HCEC 1CT (cell line): ENCODE data around the gene IGFBP7.

Source experiments
- DNase-seq: peaks from one replicate; pipeline ENCODE4 v3.0.0-alpha.2; 2017

Gene IGFBP7

GRCh38 chr4:57127361-57127760, 17.2 kb upstream of the IGFBP7 start:
- no peak for DNase-seq

DNA sequence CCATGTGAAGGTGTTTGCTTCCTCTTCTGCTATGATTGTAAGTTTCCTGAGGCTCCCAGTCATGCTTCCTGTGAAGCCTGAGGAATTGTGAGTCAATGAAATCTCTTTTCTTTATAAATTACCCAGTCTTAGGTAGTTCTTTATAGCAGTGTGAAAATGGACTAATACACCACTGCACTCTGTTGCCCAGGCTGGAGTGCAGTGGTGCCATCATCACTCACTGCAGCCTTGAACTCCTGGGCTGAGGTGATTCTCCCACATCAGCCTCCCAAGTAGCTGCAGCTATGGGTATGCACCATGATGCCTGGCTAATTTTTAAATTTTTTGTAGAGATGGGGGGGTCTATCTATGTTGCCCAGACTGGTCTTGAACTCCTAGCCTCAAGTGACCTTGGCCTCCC, 15.8 kb upstream of the IGFBP7 start:
- no peak for DNase-seq

DNA sequence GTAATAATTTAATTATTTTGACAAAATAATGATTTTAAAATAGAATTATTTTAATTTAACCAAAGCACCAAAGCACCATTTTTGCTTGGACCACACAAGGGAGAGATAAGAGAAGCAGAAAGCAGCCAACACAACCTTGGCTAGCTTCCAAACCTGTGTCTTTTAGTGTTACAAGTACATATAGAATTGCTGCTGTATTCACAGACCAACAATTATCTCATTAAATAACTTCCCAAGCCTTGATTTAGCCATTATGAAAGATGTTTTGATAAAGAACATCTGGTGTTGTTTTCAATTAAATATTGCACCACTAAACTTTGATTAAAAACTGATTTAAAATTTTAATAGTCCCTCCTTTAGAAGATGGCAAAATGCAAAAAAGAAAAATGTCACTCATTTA, 14.0 kb upstream of the IGFBP7 start:
- DNase-seq = no peak

DNA sequence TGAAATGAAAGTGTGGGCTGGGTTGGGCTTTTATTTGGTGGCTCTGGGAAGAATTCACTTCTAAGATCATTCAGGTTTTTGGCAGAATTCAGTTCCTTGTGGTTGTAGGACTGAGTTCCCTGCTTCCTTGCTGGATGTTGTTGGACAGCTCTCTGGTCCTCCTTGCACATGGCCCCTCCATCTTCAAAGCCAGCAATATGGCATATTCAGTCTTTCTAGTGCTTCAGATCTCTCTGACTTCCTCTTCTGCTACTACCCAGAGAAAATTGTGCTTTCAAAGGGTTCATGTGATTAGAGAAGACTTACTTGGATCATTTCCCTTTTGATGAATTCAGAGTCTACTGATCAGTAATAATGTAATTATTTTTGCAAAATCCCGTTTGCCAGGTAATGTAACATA, 12.8 kb upstream of the IGFBP7 start:
- no peak for DNase-seq

- DNase-seq = peak; percentile 71
Measured at GRCh38 chr4:57119054-57119651, 9.0 kb upstream of the IGFBP7 start.

DNA sequence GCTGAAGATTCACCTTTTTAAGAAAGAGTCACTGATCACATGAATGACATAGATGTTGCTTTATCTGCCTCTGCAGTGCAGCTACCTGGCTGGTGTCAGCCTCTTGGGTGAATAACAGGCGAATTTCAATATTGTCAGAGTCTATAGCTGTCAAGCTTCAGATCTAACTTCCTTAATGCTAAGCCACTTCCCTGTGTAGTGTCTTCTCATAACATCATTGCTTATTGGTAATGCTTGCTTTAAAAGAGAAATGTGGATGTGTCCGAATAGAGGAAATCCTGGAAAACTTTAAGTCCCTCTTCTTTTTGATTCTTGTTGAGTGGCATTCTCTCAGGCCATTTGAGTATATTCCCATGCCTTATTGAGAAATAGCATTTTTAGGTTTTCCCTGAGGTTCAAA, 7.3 kb upstream of the IGFBP7 start:
- DNase-seq = no peak

DNA sequence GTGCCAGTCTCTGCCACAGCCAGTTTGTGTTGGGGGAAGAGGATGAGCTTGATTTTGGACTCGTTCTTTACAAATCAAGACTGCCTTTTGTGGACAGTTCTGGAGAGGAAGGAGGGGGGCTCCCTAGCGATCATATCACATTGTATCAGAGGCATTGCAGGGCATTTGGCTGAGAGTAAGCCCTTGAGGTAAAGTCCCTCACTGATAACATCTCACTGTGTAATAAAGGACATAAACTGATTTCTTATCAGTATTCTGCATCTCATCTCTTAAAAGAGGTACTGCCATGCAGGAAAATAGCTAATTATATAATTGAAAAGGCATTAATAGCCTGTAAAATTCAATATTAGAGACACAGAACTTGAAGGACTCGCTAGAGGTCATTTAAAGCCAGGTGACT, 6.1 kb upstream of the IGFBP7 start:
- DNase-seq = no peak

GRCh38 chr4:57114973-57115372, 4.8 kb upstream of the IGFBP7 start:
- peak; percentile 83 for DNase-seq

- no peak for DNase-seq
Measured at GRCh38 chr4:57113870-57114269, 3.7 kb upstream of the IGFBP7 start.

GRCh38 chr4:57110640-57111511, 691 bp upstream of the IGFBP7 start:
- peak; percentile 36 for DNase-seq

- no peak for DNase-seq
Measured at GRCh38 chr4:57109411-57109846, 756 bp downstream of the IGFBP7 start.

DNA sequence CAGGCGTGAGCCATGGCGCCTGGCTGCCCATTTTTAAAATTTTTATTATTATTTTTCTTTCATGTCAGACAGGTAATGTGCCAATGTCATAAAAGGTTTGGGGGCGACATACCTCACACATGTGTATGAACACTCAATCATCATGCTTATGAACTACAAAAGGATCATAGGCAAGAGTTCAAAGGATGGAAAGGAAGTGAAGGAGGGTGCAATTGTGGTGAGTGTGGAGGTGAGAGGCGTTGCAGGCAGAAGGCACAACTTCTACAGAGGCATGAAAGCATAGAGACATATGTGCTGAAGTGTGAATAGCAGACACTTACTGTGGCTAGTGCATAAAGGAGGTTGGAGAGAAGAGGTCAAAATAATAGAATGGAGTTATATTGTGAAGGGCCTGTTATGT, 4.0 kb downstream of the IGFBP7 start:
- DNase-seq = no peak

DNA sequence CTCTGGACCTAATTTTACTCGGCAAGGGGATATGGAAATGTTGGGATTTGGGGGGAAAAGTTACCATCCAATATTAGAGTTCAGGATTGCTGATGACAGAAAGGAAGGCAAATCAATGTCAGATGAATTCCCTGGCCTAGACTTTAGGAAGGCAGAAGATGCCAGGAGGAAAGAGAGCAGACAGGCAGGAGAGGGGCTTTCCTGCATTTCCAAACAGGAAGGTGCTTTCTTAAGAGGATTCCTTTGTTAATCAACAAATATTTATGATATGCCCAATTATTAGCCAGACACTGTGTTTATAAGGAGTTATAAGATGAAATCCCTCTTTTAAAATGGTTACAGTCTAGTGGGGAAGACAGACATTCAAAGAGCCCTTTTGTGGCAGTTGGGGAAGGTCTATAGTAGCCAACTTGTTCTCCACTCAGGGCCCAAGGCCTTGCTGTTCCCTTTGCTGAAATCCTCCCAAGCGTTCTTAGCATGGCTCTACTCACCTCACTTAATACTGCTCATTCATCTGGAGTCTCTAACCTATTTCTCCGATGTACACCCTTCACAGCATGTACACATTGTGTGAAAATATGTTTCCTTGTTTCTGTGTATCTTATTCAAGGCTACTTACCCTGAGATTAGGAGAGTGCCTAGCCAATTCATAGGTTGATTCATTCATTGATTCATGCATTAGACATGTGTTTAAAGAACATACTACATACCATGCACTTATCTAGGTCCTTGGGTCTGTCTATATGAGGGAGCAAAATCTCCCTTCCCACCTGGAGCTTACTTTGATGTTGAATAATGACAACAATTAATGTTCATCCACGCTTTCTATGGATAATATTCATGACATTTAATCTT, 5.3 kb downstream of the IGFBP7 start:
- peak; percentile 10 for DNase-seq

DNA sequence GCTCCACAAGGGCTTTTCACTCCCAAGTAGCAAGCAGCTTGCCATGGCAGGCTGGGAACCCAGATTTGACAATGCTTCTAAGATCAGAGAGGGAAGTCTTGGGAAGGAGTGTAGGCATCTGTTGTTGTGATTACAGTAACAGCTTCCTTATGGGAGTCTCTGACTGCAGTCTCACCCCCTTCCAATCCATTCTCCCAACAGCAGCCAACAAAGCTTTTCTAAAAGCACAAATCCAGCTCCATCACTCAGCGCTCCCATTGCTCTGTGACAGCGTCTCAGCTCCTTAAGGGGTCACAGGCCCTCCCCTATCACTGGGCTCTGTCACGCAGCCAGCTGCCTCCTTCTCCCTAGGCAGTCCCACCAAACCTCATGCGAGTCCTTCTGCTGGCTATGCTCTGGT, 7.1 kb downstream of the IGFBP7 start:
- no peak for DNase-seq

- peak; percentile 92 for DNase-seq
Measured at GRCh38 chr4:57102050-57102624, 8.0 kb downstream of the IGFBP7 start.

GRCh38 chr4:57100979-57101651, 9.1 kb downstream of the IGFBP7 start:
- DNase-seq = peak; percentile 19

DNA sequence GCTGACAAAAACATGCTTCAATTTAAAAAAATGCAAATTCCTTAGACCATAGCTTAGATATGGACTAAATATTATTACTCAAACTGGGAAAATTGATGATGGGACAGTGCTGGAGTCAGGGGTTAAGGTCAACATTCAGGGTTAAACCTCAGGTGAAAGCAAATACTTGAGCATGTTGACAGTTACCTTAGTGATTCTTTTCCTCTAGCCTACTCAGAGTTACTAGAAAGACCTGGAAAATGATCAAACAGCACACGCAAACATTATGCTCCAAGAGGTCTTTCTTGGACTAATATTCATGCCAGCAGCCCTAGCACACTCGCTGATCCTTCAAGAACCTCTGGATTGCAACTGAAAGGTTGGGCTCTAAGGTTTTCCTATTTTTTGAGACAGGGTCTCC, 10.8 kb downstream of the IGFBP7 start:
- DNase-seq = no peak

DNA sequence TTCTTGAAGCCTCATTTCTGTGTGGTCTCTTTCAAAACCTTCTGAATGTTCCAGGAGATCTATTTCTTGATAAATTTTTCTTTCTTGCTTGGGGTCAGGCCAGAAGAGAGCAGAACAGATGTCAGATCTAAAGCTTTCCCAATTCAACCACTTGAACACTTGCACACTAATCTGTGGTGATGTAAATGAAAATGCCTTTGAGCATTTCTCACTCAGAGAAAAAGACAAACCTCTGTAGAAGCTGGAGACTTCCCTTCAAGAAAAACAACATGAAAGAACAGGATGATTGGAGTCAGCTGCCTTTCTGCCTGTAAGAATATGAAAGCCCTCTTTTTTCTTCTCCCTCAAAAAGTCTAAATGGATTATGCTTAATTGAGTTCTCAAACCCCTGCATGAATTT, 11.2 kb downstream of the IGFBP7 start:
- DNase-seq = peak; percentile 66

DNA sequence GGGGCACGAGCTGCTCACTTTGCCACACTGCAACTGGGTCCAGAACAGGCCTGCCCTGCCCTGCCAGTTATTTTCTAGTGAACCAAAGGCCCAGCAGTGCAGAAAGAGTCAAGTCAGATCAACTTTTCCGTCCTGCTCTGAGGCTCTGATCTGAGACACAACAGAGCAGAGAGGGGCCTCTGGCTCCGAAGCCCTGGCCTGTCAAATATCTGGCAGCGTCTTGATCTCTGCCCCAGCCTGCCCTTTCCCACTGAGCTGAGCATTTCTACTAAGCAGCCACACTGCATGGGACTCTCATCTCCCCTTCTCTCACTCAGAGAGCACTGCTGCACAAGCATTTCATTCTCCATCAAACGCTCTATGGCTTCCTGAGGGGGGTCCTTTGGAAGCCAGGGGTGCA, 11.8 kb downstream of the IGFBP7 start:
- DNase-seq = no peak

DNA sequence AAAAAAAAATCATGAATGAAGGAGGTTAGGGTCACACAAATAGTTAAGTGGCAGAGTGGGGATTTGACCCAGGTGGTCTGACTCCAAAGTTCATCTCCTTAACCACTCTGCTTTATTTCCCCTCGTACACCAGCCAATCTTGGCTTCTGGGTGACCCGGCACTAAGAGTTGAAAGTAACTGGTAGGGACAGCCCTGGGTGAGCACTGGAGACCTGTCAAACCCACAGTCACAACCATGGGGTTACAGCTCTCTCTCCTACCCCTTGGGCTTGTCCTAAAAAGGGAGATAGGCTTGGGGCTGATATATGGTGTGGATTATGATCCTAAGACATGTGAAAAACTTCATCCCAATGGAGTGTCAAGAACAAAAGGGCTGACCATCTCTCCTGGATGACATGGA, 12.5 kb downstream of the IGFBP7 start:
- DNase-seq = no peak

DNA sequence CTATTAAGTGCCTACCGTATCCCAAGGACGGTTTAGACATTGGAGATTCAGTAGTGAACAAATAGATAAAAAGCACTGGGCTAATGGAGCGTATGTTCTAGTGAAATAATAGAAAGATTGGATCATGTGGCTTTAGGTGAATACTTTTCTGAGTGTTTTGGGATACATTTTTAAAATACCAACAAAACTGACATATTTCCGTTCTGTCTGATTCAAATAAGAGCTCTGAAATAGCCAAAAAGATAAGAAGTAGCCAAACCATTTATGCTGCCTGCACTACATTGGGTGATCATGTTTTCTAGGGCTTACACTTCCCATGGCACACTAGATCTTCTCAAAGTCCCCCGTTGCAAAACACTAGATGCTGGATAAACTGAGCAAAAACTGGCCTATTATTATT, 14.2 kb downstream of the IGFBP7 start:
- DNase-seq = no peak

- DNase-seq = no peak
Measured at GRCh38 chr4:57095245-57095644, 14.9 kb downstream of the IGFBP7 start.

DNA sequence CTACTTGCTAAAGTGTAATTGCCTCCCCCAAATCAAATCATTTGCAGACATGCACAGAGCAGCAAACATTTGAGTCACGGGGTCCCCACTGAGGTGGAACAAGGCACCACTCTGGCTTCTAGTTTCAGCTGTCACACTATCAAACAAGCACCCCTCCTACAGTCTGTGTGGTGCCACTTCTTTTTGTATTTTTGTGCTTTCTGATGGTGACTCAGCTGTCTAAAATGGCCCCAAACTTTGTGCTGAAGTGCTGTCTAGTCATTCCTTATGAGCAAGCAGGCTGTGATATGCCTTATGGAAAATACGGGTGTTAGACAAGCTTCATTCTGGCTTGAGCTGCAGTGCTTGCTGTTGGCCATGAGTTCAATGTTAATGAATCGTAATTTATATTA, 15.4 kb downstream of the IGFBP7 start:
- DNase-seq = peak; percentile 52
